HepG2 (cell line): ENCODE measurements around the gene ARHGAP22. TPM values are rescaled to one million over a fixed set of nuclear protein-coding genes. Genes with fewer than 3 reads are reported as not detected.

Source experiments
- ATAC-seq: fragments of 200-7000 bp; cut with Tn5 transposase; 3 replicates; pipeline ENCODE4 v1.9.1; 2020; ENCODE audit warnings: mild to moderate bottlenecking, moderate library complexity
- BruUV-seq: library from RNA; stranded (reverse); fragments of 400-500 nt; replicated peaks from 2 replicates; lab custom pipeline; 2021; lab: Mats Ljungman, UMichigan
- CTCF ChIA-PET: fragments of 300-600 bp; formaldehyde crosslinking; extraction: SDS; loops from one replicate; lab custom pipeline; 2021; ENCODE audit warnings: low total read pairs, inconsistent platforms, low intra/inter-chr PET ratio; lab: Yijun Ruan, JAX
- POLR2A ChIA-PET: fragments of 350-600 bp; sonication (Branson Sonifier 250); formaldehyde crosslinking; loops from one replicate; lab custom pipeline; 2020; ENCODE audit warnings: antibody characterized with exemption, inconsistent platforms; lab: Yijun Ruan, JAX
- DNase-seq: peaks from one replicate; pipeline ENCODE4 v3.0.0-alpha.2; 2015; ENCODE audit warnings: low spot score
- FAIRE-seq: peaks from 3 replicates; lab custom pipeline; 2011; peaks lifted over from hg19 to GRCh38; lab: Jason Lieb, UNC
- H2AFZ ChIP-seq: one replicate; pipeline ENCODE4 v1.6.1; 2011; ENCODE audit warnings: low read length, inconsistent platforms
- H3K27ac ChIP-seq: fragments of 300-600 bp; 3 replicates; pipeline ENCODE4 v1.8.0; 2011; ENCODE audit warnings: mixed run types, mild to moderate bottlenecking, mixed read lengths, low read length, inconsistent platforms; ENCODE audit not compliant: insufficient read depth; ENCODE audit errors: extremely low read length
- H3K27me3 ChIP-seq, 2 experiments: fragments of 200-600 bp in 1 of 2; 2 replicates in 1 of 2; 3 replicates in 1 of 2; pipeline versions ENCODE4 v1.6.0 to v1.8.0; 2011; ENCODE audit warnings: low read length in 2 of 2, mild to moderate bottlenecking in 2 of 2, moderate library complexity in 2 of 2, inconsistent platforms in 1 of 2; ENCODE audit not compliant: insufficient read depth in 2 of 2, control insufficient read depth in 1 of 2
- H3K36me3 ChIP-seq, 2 experiments: fragments of 200-600 bp in 1 of 2; replicated peaks in 1 of 2; 2 replicates in 1 of 2; 3 replicates in 1 of 2; pipeline versions ENCODE4 v1.5.1 to v1.8.0; 2011; ENCODE audit warnings: low read length in 2 of 2, inconsistent platforms in 1 of 2; ENCODE audit not compliant: insufficient read depth in 2 of 2, control insufficient read depth in 1 of 2
- H3K4me1 ChIP-seq: 2 replicates; pipeline ENCODE4 v1.5.1; 2012; ENCODE audit warnings: low read length, inconsistent platforms; ENCODE audit not compliant: insufficient read depth
- H3K4me2 ChIP-seq: 2 replicates; pipeline ENCODE4 v1.6.0; 2011; ENCODE audit warnings: low read depth, low read length, inconsistent platforms
- H3K4me3 ChIP-seq, 3 experiments: fragments of 200-600 bp in 1 of 3; sonication (generic), shearing (Covaris generic) in 1 of 3; replicated peaks in 1 of 3; 2 replicates each; pipeline ENCODE4 v1.5.1; 2011 to 2016; ENCODE audit warnings: low read length in 3 of 3, inconsistent platforms in 2 of 3, low read depth in 2 of 3, mild to moderate bottlenecking in 2 of 3, control low read depth in 1 of 3, mixed read lengths in 1 of 3; ENCODE audit not compliant: insufficient read depth in 1 of 3
- H3K79me2 ChIP-seq: one replicate; pipeline ENCODE4 v1.6.1; 2011; ENCODE audit warnings: low read length, inconsistent platforms; ENCODE audit not compliant: insufficient read depth
- H3K9ac ChIP-seq: 2 replicates; pipeline ENCODE4 v1.6.0; 2011; ENCODE audit warnings: mild to moderate bottlenecking, low read depth, low read length, inconsistent platforms; ENCODE audit not compliant: insufficient read depth
- H3K9me3 ChIP-seq: 2 replicates; pipeline ENCODE4 v1.5.1; 2012; ENCODE audit warnings: mild to moderate bottlenecking, low read length
- H4K20me1 ChIP-seq: 2 replicates; pipeline ENCODE4 v1.6.0; 2011; ENCODE audit warnings: inconsistent platforms, mild to moderate bottlenecking, low read length, moderate library complexity; ENCODE audit not compliant: insufficient read depth
- ADNP ChIP-seq: sonication (generic); formaldehyde crosslinking; IDR thresholded peaks from 2 replicates; pipeline ENCODE4 v1.4.0; 2020; ENCODE audit warnings: missing genetic modification reagents
- CBX5 ChIP-seq: sonication (generic); formaldehyde crosslinking; IDR thresholded peaks from 2 replicates; pipeline ENCODE4 v1.4.0; 2020; ENCODE audit warnings: missing genetic modification reagents, borderline replicate concordance
- MAFF ChIP-seq: IDR thresholded peaks from 2 replicates; pipeline ENCODE4 v1.6.1; 2011; ENCODE audit warnings: low read depth, low read length, improper control_type of control experiment
- MAFK ChIP-seq, 2 experiments: IDR thresholded peaks in 1 of 2; conservative IDR thresholded peaks in 1 of 2; 2 replicates each; pipeline ENCODE4 v1.6.1; 2011; ENCODE audit warnings: improper control_type of control experiment in 2 of 2, low read length in 2 of 2
- ZBTB21 ChIP-seq: sonication (generic); formaldehyde crosslinking; IDR thresholded peaks from 2 replicates; pipeline ENCODE4 v1.4.0; 2020; ENCODE audit warnings: missing genetic modification reagents
- WGBS: methylation state at CpG from one replicate; pipeline ENCODE4 v1.1.6; 2017; ENCODE audit warnings: low lambda C conversion rate; 5-methylcytosine and 5-hydroxymethylcytosine counted together
- in situ Hi-C: cut with HindIII; loops from 2 replicates; pipeline ENCODE4 v1.10.0; 2017; ENCODE audit warnings: low pct_unique_long_range_greater_than_20kb; ENCODE audit not compliant: extremely low pct_ligation_motif_present
- intact Hi-C: fragments of 100-400 bp; cut with micrococcal nuclease; formaldehyde crosslinking; loops from one replicate; pipeline ENCODE4 v1.10.0; 2022; ENCODE audit not compliant: unreplicated experiment
- polyA plus RNA-seq, 8 experiments: library from polyadenylated mRNA; depleted of rRNA in 3 of 8; stranded (reverse) in 7 of 8; unstranded in 1 of 8; fragments of >200 nt; fragmentation: Illumina TruSeq in 4 of 8; extraction: Trizol in 4 of 8; gene quantifications; 2 replicates each; pipeline versions ENCODE4 v1.2.1 to v1.2.3, GENCODE V29; 2011 to 2016; ENCODE audit warnings: low read depth in 4 of 8, missing spikeins in 1 of 8, mixed read lengths in 1 of 8; ENCODE audit not compliant: insufficient read depth in 1 of 8
- total RNA-seq, 5 experiments: library from RNA; depleted of rRNA; stranded (reverse); fragments of >200 nt; fragmentation: Illumina TruSeq; extraction: Trizol; gene quantifications; 2 replicates each; pipeline ENCODE4 v1.2.3, GENCODE V29; 2016; ENCODE audit warnings: low read depth in 1 of 5
- TF ChIP-seq, protein P1 (sequence below): IDR thresholded peaks from 2 replicates; pipeline ENCODE4 v1.6.1; 2016; ENCODE audit warnings: missing compliant biosample characterization, missing genetic modification reagents, borderline replicate concordance

The ARHGAP22 gene
- total and polyA plus RNA-seq, 2 of the 13 experiments (the other 11 are each of a cell fraction or from before 2014, with no cell fraction given) = 0.08 to 0.38 TPM

DNA sequence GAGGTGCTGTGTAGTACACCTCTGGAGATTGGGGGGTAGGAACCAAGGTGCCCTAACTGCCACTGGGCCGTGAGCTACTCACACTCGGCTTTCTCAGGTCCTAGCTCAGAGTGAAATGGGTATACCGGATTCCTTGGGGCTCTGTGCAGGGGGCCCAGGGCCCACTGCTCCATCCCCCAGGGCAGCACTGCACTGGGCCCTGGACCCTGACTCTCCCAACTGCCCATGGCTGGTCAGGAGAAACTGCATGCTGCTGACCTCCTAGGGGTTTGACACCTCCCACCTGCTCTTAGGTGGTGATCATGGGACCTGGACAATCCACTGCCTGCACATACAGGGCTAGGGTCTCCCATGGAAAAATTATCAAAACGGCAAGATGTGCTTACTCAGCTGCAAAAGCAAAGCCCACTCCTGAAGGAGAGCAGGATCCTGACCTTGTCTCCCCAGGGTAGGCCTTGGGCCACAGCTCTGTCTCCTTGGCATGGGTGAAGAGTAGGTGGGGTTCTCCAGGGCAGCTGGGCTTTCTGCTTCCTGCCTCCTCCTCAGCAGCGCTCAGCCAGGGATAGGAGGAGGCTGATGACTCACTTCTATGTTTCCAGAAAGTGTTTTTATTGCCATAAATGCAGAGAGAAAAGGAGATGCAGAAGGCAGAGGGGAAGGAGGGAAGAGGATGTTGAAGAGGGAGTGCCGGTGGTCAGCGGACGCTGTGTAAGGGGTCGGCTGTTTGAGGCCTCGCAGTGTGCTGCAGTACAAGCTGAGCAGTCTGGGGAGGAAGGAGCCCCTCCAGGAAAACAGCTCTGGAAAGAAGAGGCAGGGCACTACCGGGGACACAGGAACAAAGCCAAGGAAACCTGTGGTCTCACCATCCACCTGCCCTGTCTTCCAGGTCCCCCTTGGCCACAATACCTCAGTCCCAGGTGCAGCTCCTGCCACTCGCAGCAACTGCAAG, 107.8 kb downstream of the ARHGAP22 start:
- no peak for FAIRE-seq

More for the DNA sequence above, 107.8 kb downstream of the ARHGAP22 start:
- no peaks in the 10 kb centered on the region for H3K4me1 ChIP-seq
- DNase-seq (no peak), ATAC-seq (no peak)
- no peaks in the 10 kb centered on the region for H3K36me3 ChIP-seq
- H3K79me2 ChIP-seq = no peaks in the 10 kb centered on the region
- intact Hi-C loops = no loop called here
- no peak overlapping the region for H3K4me3 ChIP-seq
- H3K4me2 ChIP-seq = no peak overlapping the region
- no peak overlapping the region for H3K27ac ChIP-seq
- no peak overlapping the region for H3K9ac ChIP-seq
- TF ChIP-seq, protein P1, sequence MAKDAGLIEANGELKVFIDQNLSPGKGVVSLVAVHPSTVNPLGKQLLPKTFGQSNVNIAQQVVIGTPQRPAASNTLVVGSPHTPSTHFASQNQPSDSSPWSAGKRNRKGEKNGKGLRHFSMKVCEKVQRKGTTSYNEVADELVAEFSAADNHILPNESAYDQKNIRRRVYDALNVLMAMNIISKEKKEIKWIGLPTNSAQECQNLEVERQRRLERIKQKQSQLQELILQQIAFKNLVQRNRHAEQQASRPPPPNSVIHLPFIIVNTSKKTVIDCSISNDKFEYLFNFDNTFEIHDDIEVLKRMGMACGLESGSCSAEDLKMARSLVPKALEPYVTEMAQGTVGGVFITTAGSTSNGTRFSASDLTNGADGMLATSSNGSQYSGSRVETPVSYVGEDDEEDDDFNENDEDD = no peak
- no peak for TF ChIP-seq CBX5 (CRISPR knock-in tag)
- no peak for TF ChIP-seq ADNP
- peak in 1 of 2 experiments; percentile 38; a peak in 2 of 4 replicates for TF ChIP-seq MAFK (conservative IDR thresholded peaks at IDR 0.05 in 1 of 2, IDR thresholded peaks at IDR 0.05 in 1 of 2; ENCODE audit: low read length in 2 of 2)
- TF ChIP-seq MAFF = 0 out of 2 replicates have a peak, but pooled peaks have one; percentile 3
- no peak for TF ChIP-seq ZBTB21
- WGBS = 40% methylated on average over 10 of the region's 12 CpGs
- peaks cover 2 to 13% of the 10 kb centered on the region in 2 experiments; a peak in 2 of 5 replicates for H3K27me3 ChIP-seq
- CTCF ChIA-PET = no interaction called here
- no TSS peak for BruUV-seq
- no peak overlapping the region for H2AFZ ChIP-seq
- H3K9me3 ChIP-seq = no peaks in the 10 kb centered on the region
- H4K20me1 ChIP-seq = no peaks in the 10 kb centered on the region
- in situ Hi-C loops = no loop called here
- POLR2A ChIA-PET = no interaction called here
